DOHH2 (cell line): Measurements from ENCODE around the gene DENND5B.

Experiments used
- CTCF ChIP-seq: fragments of 200-600 bp; sonication (generic); IDR thresholded peaks from one replicate; pipeline ENCODE4 v1.5.1; 2014; ENCODE audit warnings: antibody characterized with exemption, mild to moderate bottlenecking, low read depth, low read length; ENCODE audit not compliant: poor library complexity, severe bottlenecking
- EZH2phosphoT487 ChIP-seq: fragments of 200-600 bp; sonication (generic); IDR thresholded peaks from 2 replicates; pipeline ENCODE4 v1.6.1; 2017; ENCODE audit warnings: borderline replicate concordance, mild to moderate bottlenecking, antibody characterized with exemption, low read length, moderate library complexity, mixed read lengths

DNA sequence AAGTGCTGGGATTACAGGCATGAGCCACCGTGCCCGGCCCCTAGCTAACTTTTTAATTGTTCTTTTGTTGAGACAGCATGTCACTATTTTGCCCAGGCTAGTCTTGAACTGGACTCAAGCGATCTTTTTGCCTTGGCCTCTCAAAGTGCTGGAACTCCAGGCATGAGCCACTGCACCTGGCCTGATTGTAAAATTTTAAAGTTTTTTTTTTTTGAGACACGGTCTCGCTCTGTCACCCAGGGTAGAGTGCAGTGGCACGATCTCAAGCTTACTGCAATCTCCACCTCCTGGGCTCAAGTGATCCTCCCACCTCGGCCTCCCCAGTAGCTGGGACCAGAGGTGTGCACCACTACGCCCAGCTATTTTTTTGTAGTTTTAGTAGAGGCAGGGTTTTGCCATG is 185.9 kb downstream of the DENND5B start:
- TF ChIP-seq CTCF (no peak), EZH2phosphoT487 (no peak)
